ENCODE data around the gene ZBTB16.

- TF ChIP-seq CTCF (conservative IDR thresholded peaks at IDR 0.05) (no peak), EZH2 (IDR thresholded peaks at IDR 0.05; ENCODE audit: low read depth) (no peak)
Measured at GRCh38 chr11:114255289-114255688, 195.8 kb downstream of the ZBTB16 start.
